ENCODE results near the gene TIMM13.
"Not testable (repeated sequence)": the region's sequence is repeated elsewhere in the genome, so short reads cannot be mapped to it uniquely, and the experiment has no call there.

GRCh38 chr19:2392899-2393298 lies 34.5 kb downstream of the TIMM13 start:
- not testable (repeated sequence) for TF ChIP-seq USF2 (IDR thresholded peaks at IDR 0.05); MAFK (IDR thresholded peaks at IDR 0.05; ENCODE audit: partially characterized antibody); E2F6 (IDR thresholded peaks at IDR 0.05; ENCODE audit: borderline replicate concordance, low read depth); MYC (IDR thresholded peaks at IDR 0.05; ENCODE audit: borderline replicate concordance, low read length); POLR2A (IDR thresholded peaks at IDR 0.05; ENCODE audit: low read length); RAD21 (conservative IDR thresholded peaks at IDR 0.05 in 1 of 2, IDR thresholded peaks at IDR 0.05 in 1 of 2); MAX (IDR thresholded peaks at IDR 0.05); ZNF302 (CRISPR knock-in tag; IDR thresholded peaks at IDR 0.05); GATA3 (IDR thresholded peaks at IDR 0.05; ENCODE audit: borderline replicate concordance); CBX8 (IDR thresholded peaks at IDR 0.05); PBX3 (IDR thresholded peaks at IDR 0.05); REST (IDR thresholded peaks at IDR 0.05); CTCF (IDR thresholded peaks at IDR 0.05); EHMT2 (IDR thresholded peaks at IDR 0.05; ENCODE audit: low read depth)
